ENCODE measurements around the gene CLASRP. TPM values are rescaled to one million over a fixed set of nuclear protein-coding genes. Genes with fewer than 3 reads are reported as not detected.

Gene CLASRP
- total RNA-seq, 1 donor from 2014 or later: 9.1 TPM

Other genes with a start within 250 kb of the CLASRP start
- gene BCAM, start 229.9 kb upstream of the CLASRP start, total RNA-seq: 11.8 and 34.3 TPM in 2 replicates
- 85.4 and 118 TPM in 2 replicates for gene NECTIN2, start 192.7 kb upstream of the CLASRP start, total RNA-seq
- 31.5 and 33.6 TPM in 2 replicates for gene TOMM40, start 147.8 kb upstream of the CLASRP start, total RNA-seq
- gene APOE, start 133.2 kb upstream of the CLASRP start, total RNA-seq: 1.3 and 2.4 TPM in 2 replicates
- 0.60 and 1.3 TPM in 2 replicates for gene APOC1, start 124.4 kb upstream of the CLASRP start, total RNA-seq
- gene APOC4, start 96.8 kb upstream of the CLASRP start, total RNA-seq: not detected in 2 replicates
- gene APOC2, start 93.0 kb upstream of the CLASRP start, total RNA-seq: not detected in 2 replicates
- gene CLPTM1, start 83.7 kb upstream of the CLASRP start, total RNA-seq: 29.2 and 46.6 TPM in 2 replicates
- 8.1 and 11.1 TPM in 2 replicates for gene RELB, start 37.6 kb upstream of the CLASRP start, total RNA-seq
- under 0.01 TPM in 2 replicates for gene ZNF296, start 37.4 kb downstream of the CLASRP start, total RNA-seq
- gene GEMIN7, start 40.2 kb downstream of the CLASRP start, total RNA-seq: 15.5 and 17.0 TPM in 2 replicates
- 16.3 and 24.0 TPM in 2 replicates for gene PPP1R37, start 54.1 kb downstream of the CLASRP start, total RNA-seq
- 0.20 and 0.22 TPM in 2 replicates for gene NKPD1, start 121.9 kb downstream of the CLASRP start, total RNA-seq
- 22.9 and 36.1 TPM in 2 replicates for gene TRAPPC6A, start 139.2 kb downstream of the CLASRP start, total RNA-seq
- 2.0 and 3.8 TPM in 2 replicates for gene BLOC1S3, start 139.7 kb downstream of the CLASRP start, total RNA-seq
- gene EXOC3L2, start 206.4 kb downstream of the CLASRP start, total RNA-seq: 0.20 and 0.44 TPM in 2 replicates
- gene MARK4, start 212.2 kb downstream of the CLASRP start, total RNA-seq: 6.5 and 23.0 TPM in 2 replicates

All from lung microvascular endothelial cell (primary cell).